ENCODE results near the gene ZDHHC24.

The ZDHHC24 gene

DNA sequence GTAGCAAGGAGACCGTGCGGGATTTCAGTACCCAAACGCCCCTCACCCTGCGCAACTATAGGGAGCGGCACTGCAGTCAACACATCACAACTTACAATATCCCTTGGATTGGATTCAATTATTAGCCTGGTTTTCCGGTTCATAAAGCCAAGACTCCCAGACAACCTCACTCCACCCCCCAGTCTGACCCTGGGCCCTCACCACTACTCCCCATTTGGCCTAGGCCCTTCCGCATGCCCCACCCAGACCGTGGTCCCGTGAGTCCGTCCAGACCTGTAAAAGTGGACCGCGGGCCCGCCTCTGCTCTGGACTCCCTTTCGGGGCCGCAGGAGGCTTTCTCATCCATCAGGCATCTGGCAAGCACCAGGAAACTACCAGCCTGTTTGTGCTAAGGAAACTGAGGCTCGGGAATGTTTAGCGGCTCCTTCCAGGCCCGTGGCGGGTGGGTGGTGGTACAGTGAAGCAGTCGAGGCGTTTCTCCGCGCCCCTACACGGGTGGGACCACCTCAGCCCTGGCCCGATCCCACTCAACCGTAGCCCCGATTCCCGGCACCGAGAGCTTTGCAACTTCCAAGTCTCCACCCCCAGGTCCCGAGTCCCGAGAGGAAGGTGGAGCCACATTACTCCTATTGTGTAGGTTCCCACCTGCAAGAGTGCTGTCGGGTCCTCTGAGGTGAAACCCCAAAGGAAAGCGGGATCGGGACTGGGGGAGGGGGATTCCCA lies 66.3 kb downstream of the ZDHHC24 start:
- Histone ChIP-seq H3K36me3 (replicated peaks; ENCODE audit: insufficient read depth, low read length) (no peaks in the 10 kb centered on the region), H4K20me1 (ENCODE audit: insufficient read depth, low read length) (0 out of 2 replicates have a peak, but pooled peaks cover 3% of the 10 kb centered on the region), H3F3A (ENCODE audit: insufficient read depth, low read length) (no peaks in the 10 kb centered on the region), H3K79me2 (ENCODE audit: low read length) (peaks cover 30% of the 10 kb centered on the region), H3K9ac (ENCODE audit: low read length) (peak overlapping the region; percentile 99), H2AFZ (ENCODE audit: low read length) (peak overlapping the region; percentile 81), H3K4me2 (ENCODE audit: low read depth, low read length) (peak overlapping the region; percentile 86), H3K4me3 (ENCODE audit: low read length) (peak overlapping the region; percentile 99), H3K27ac (ENCODE audit: low read length) (peak overlapping the region; percentile 69), H3K27me3 (replicated peaks; ENCODE audit: insufficient read depth, low read length) (no peaks in the 10 kb centered on the region), H3K9me3 (replicated peaks; ENCODE audit: insufficient read depth, low read length) (no peaks in the 10 kb centered on the region), H3K4me1 (ENCODE audit: low read length) (no peaks in the 10 kb centered on the region), H3K9me2 (replicated peaks; ENCODE audit: insufficient read depth, low read length) (no peaks in the 10 kb centered on the region)
- no peak for TF ChIP-seq EZH2 (optimal IDR thresholded peaks at IDR 0.05; ENCODE audit: low read depth, low read length)
- DNase-seq = peak; percentile 31

DNA sequence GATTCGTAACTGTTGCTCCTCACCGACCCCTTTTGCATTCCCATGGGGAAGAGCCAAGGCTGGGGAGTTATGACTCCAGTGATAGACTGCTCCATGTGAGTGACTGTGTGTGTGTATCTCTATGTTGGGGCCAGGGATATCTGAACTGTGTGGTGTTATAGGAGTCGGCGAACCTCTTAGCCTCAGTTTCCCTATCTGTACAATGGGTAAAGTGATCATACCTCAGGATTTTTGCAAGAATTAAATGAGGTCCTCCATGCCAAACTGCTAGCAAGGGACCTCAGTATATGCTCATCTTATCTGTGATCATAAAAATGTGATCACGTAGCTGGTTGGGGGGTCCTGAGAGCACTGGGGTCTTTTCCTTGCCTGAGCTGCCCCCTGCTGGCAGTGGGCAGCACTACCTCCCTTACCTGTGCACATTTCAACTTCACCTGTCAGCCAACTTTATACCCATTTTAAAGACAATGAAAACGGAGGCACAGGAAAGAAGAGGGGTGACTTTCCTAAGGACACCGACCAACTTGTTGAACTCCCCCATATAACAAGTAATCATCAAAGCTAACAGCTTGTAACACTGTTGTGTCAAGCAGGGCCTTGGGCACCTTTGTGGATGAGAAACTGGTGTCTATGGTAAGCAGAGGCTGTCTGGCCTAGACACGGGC lies 67.0 kb downstream of the ZDHHC24 start:
- no peaks in the 10 kb centered on the region for H3K36me3 ChIP-seq (replicated peaks; ENCODE audit: insufficient read depth, low read length)
- peak overlapping the region; percentile 69; the same call in 1 of the 2 replicates for H3K27ac ChIP-seq (ENCODE audit: low read length)
- peak; percentile 30 for DNase-seq
- peak overlapping the region; percentile 99 for H3K4me3 ChIP-seq (ENCODE audit: low read length)
- no peaks in the 10 kb centered on the region for H3K9me2 ChIP-seq (replicated peaks; ENCODE audit: insufficient read depth, low read length)
- no peaks in the 10 kb centered on the region for H3K27me3 ChIP-seq (replicated peaks; ENCODE audit: insufficient read depth, low read length)
- no peaks in the 10 kb centered on the region for H3F3A ChIP-seq (ENCODE audit: insufficient read depth, low read length)
- peaks cover 30% of the 10 kb centered on the region for H3K79me2 ChIP-seq (ENCODE audit: low read length)
- peak overlapping the region; percentile 81; the same call in 1 of the 2 replicates for H2AFZ ChIP-seq (ENCODE audit: low read length)
- H3K9me3 ChIP-seq (replicated peaks; ENCODE audit: insufficient read depth, low read length) = no peaks in the 10 kb centered on the region
- H3K4me2 ChIP-seq (ENCODE audit: low read depth, low read length) = peak overlapping the region; percentile 86
- peak overlapping the region; percentile 99 for H3K9ac ChIP-seq (ENCODE audit: low read length)
- no peaks in the 10 kb centered on the region for H3K4me1 ChIP-seq (ENCODE audit: low read length)
- peak; percentile 95 for TF ChIP-seq CTCF (IDR thresholded peaks at IDR 0.05; ENCODE audit: low read length)
- TF ChIP-seq EZH2phosphoT487 (IDR thresholded peaks at IDR 0.05; ENCODE audit: low read length) = no peak
- H4K20me1 ChIP-seq (ENCODE audit: insufficient read depth, low read length) = 0 out of 2 replicates have a peak, but pooled peaks cover 3% of the 10 kb centered on the region

DNA sequence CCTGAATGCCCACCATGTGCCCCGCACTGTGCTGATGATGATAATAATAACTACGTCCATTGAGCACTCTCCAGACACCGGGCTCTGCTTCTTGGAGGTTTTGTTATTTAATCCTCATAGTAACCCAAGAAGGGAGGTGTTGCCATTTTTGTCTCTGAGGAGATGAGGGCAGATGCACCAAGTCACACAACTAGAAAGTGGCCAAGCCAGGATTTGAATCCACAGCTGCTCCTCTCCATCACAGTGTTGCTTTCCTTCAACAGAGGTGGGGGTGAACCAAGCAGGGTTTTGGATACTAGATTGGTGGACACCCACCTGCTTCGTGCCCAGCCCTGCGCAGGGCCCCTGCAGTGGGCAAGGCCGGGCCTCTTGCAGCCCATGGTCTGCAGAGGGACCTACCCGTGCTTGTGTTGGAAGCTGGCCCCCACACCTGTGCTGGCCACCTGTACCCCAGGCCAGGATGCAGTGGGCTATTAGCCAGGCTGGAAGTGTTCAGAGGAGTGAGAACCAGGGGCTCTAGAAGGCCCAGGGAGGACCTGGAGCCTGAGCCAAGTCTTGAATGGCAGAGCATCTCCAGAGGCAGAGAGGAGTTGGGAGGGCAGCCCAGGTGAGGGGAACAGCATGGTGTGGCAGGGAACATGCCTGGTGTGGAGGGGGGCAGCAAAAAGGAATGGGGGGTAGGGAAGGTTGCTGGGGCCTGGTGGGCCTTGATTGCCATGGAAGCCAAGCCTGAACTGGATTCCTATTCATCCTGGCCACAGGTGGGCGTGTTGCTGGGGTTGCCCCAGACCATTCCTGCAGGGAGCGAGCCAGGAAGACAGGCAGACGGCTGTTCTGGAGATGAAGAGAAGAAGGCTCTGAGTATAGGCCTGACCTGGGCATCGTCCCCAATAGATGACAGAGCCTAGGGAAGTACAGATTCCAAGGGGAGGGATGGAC lies 68.3 kb downstream of the ZDHHC24 start:
- H3K9ac ChIP-seq (ENCODE audit: low read length) = no peak overlapping the region
- H3K4me1 ChIP-seq (ENCODE audit: low read length) = no peaks in the 10 kb centered on the region
- H3K36me3 ChIP-seq (replicated peaks; ENCODE audit: insufficient read depth, low read length) = no peaks in the 10 kb centered on the region
- no peak overlapping the region for H3K4me3 ChIP-seq (ENCODE audit: low read length)
- H3K27me3 ChIP-seq (replicated peaks; ENCODE audit: insufficient read depth, low read length) = no peaks in the 10 kb centered on the region
- no peak for DNase-seq
- no peaks in the 10 kb centered on the region for H3K9me3 ChIP-seq (replicated peaks; ENCODE audit: insufficient read depth, low read length)
- 0 out of 2 replicates have a peak, but pooled peaks cover 3% of the 10 kb centered on the region for H4K20me1 ChIP-seq (ENCODE audit: insufficient read depth, low read length)
- H3K9me2 ChIP-seq (replicated peaks; ENCODE audit: insufficient read depth, low read length) = no peaks in the 10 kb centered on the region
- TF ChIP-seq EZH2phosphoT487 (IDR thresholded peaks at IDR 0.05; ENCODE audit: low read length) (no peak), EZH2 (optimal IDR thresholded peaks at IDR 0.05; ENCODE audit: low read depth, low read length) (no peak), CTCF (IDR thresholded peaks at IDR 0.05; ENCODE audit: low read length) (no peak)
- H3F3A ChIP-seq (ENCODE audit: insufficient read depth, low read length) = no peaks in the 10 kb centered on the region
- H3K27ac ChIP-seq (ENCODE audit: low read length) = no peak overlapping the region
- H3K4me2 ChIP-seq (ENCODE audit: low read depth, low read length) = no peak overlapping the region
- H3K79me2 ChIP-seq (ENCODE audit: low read length) = peaks cover 30% of the 10 kb centered on the region
- no peak overlapping the region for H2AFZ ChIP-seq (ENCODE audit: low read length)
